Neural cell (in vitro differentiated cells): ENCODE measurements around the gene REXO5. TPM values are rescaled to one million over a fixed set of nuclear protein-coding genes. Genes with fewer than 3 reads are reported as not detected.

ENCODE experiments used
- H2AFZ ChIP-seq: fragments of 200-600, 300-800 bp; sonication (generic), shearing (Covaris generic); 2 replicates; pipeline ENCODE4 v1.6.0; 2014; ENCODE audit warnings: low read depth, mild to moderate bottlenecking, antibody characterized with exemption, low read length, moderate library complexity
- H3F3A ChIP-seq: fragments of 200-600 bp; shearing (Covaris generic); 2 replicates; pipeline ENCODE4 v1.6.1; 2016; ENCODE audit warnings: mild to moderate bottlenecking, moderate library complexity, mixed read lengths, antibody characterized with exemption, low read length; ENCODE audit not compliant: insufficient read depth, poor library complexity, severe bottlenecking
- H3K27ac ChIP-seq: fragments of 200-600, 300-800 bp; sonication (generic), shearing (Covaris generic); 2 replicates; pipeline ENCODE4 v1.5.1; 2014; ENCODE audit warnings: mild to moderate bottlenecking, low read length, moderate library complexity
- H3K27me3 ChIP-seq: fragments of 300-800, 200-600 bp; sonication (generic), shearing (Covaris generic); 2 replicates; pipeline ENCODE4 v1.6.0; 2014; ENCODE audit warnings: mild to moderate bottlenecking, low read depth, low read length, moderate library complexity; ENCODE audit not compliant: insufficient read depth
- H3K36me3 ChIP-seq: fragments of 300-800, 200-600 bp; sonication (generic), shearing (Covaris generic); 2 replicates; pipeline ENCODE4 v1.5.1; 2014; ENCODE audit warnings: mild to moderate bottlenecking, antibody characterized with exemption, low read length, moderate library complexity; ENCODE audit not compliant: insufficient read depth
- H3K4me2 ChIP-seq: fragments of 300-800, 200-600 bp; sonication (generic), shearing (Covaris generic); 2 replicates; pipeline ENCODE4 v1.6.0; 2014; ENCODE audit warnings: mild to moderate bottlenecking, low read length
- H3K4me3 ChIP-seq: fragments of 300-800, 200-600 bp; sonication (generic), shearing (Covaris generic); 2 replicates; pipeline ENCODE4 v1.5.1; 2014; ENCODE audit warnings: mild to moderate bottlenecking, low read length, moderate library complexity
- H3K79me2 ChIP-seq: fragments of 200-600 bp; shearing (Covaris generic); replicated peaks from 2 replicates; pipeline ENCODE4 v1.6.0; 2014; ENCODE audit warnings: mild to moderate bottlenecking, low read length, moderate library complexity; ENCODE audit not compliant: insufficient read depth
- H3K9ac ChIP-seq: fragments of 300-800, 200-600 bp; sonication (generic), shearing (Covaris generic); 2 replicates; pipeline ENCODE4 v1.6.1; 2016; ENCODE audit warnings: mild to moderate bottlenecking, low read length, mixed read lengths
- H3K9me2 ChIP-seq: fragments of 200-600 bp; shearing (Covaris generic); 2 replicates; pipeline ENCODE4 v1.6.1; 2016; ENCODE audit warnings: mild to moderate bottlenecking, low read length, mixed read lengths; ENCODE audit not compliant: insufficient read depth
- H3K9me3 ChIP-seq: fragments of 200-600, 300-800 bp; sonication (generic), shearing (Covaris generic); 2 replicates; pipeline ENCODE4 v1.6.1; 2016; ENCODE audit warnings: mild to moderate bottlenecking, mixed run types, low read length, moderate library complexity, mixed read lengths
- H4K20me1 ChIP-seq: fragments of 200-600 bp; shearing (Covaris generic); 2 replicates; pipeline ENCODE4 v1.6.1; 2016; ENCODE audit warnings: mild to moderate bottlenecking, mixed run types; ENCODE audit not compliant: insufficient read depth
- EP300 ChIP-seq: fragments of 450-650 bp; conservative IDR thresholded peaks from 2 replicates; pipeline ENCODE4 v1.6.1; 2014; ENCODE audit warnings: antibody characterized with exemption, mild to moderate bottlenecking, moderate library complexity; ENCODE audit not compliant: poor library complexity, severe bottlenecking
- EZH2 ChIP-seq: fragments of 200-600, 300-800 bp; shearing (Covaris generic), sonication (generic); IDR thresholded peaks from 2 replicates; pipeline ENCODE4 v1.6.1; 2014; ENCODE audit warnings: antibody characterized with exemption, low read length, borderline replicate concordance, mild to moderate bottlenecking; ENCODE audit not compliant: insufficient read depth, poor library complexity, severe bottlenecking
- MXI1 ChIP-seq: fragments of 450-650 bp; conservative IDR thresholded peaks from 2 replicates; pipeline ENCODE4 v1.6.1; 2014; ENCODE audit warnings: antibody characterized with exemption, mild to moderate bottlenecking; ENCODE audit not compliant: poor library complexity, severe bottlenecking
- POLR2AphosphoS5 ChIP-seq: IDR thresholded peaks from 2 replicates; pipeline ENCODE4 v1.6.1; 2012
- RAD21 ChIP-seq: fragments of 450-650 bp; conservative IDR thresholded peaks from 2 replicates; pipeline ENCODE4 v1.6.1; 2014; ENCODE audit warnings: antibody characterized with exemption, mild to moderate bottlenecking, moderate library complexity
- REST ChIP-seq: IDR thresholded peaks from 2 replicates; pipeline ENCODE4 v1.6.1; 2012; ENCODE audit warnings: borderline replicate concordance
- SMC3 ChIP-seq: fragments of 450-650 bp; conservative IDR thresholded peaks from 2 replicates; pipeline ENCODE4 v1.6.1; 2014; ENCODE audit warnings: antibody characterized with exemption, mild to moderate bottlenecking, moderate library complexity; ENCODE audit not compliant: poor library complexity
- TAF1 ChIP-seq: IDR thresholded peaks from 2 replicates; pipeline ENCODE4 v1.6.1; 2012; ENCODE audit warnings: low read depth
- polyA plus RNA-seq: library from polyadenylated mRNA; depleted of rRNA; stranded (reverse); fragments of >200 nt; gene quantifications from 2 replicates; pipeline ENCODE4 v1.2.3, GENCODE V29; 2014
- TF ChIP-seq, protein P1 (sequence below): fragments of 450-650 bp; IDR thresholded peaks from 2 replicates; pipeline ENCODE4 v1.5.1; 2014; ENCODE audit warnings: antibody characterized with exemption, mild to moderate bottlenecking, moderate library complexity; ENCODE audit not compliant: poor library complexity, severe bottlenecking

Gene REXO5
- polyA plus RNA-seq, 1 donor from 2014 or later = 11.2 TPM

DNA sequence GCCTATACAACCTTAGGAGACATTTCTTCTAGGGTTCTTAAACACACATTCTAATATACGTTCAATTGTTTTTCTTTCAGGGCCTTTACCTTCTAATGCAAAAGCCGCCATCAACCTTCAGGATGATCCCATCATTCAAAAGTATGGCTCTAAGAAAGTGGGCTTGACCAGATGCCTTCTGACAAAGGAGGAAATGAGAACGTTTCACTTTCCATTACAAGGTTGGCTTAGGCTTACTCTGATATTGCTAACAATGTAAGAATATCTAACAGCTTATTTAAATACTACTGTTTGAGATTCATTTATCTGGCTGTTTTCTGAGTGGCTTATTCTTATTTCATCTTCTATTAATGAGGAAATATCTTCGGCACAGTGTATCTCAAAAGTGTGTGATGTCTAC, 15.4 kb downstream of the REXO5 start:
- Histone ChIP-seq H3K9me2 (no peaks in the 10 kb centered on the region), H3K4me2 (no peak overlapping the region), H3K9ac (no peak overlapping the region), H4K20me1 (no peaks in the 10 kb centered on the region), H3K9me3 (no peaks in the 10 kb centered on the region), H3K36me3 (no peaks in the 10 kb centered on the region), H3K4me3 (no peak overlapping the region), H2AFZ (no peak overlapping the region), H3K27ac (no peak overlapping the region), H3K79me2 (no peaks in the 10 kb centered on the region), H3F3A (no peaks in the 10 kb centered on the region), H3K27me3 (no peaks in the 10 kb centered on the region)
- TF ChIP-seq, protein P1, sequence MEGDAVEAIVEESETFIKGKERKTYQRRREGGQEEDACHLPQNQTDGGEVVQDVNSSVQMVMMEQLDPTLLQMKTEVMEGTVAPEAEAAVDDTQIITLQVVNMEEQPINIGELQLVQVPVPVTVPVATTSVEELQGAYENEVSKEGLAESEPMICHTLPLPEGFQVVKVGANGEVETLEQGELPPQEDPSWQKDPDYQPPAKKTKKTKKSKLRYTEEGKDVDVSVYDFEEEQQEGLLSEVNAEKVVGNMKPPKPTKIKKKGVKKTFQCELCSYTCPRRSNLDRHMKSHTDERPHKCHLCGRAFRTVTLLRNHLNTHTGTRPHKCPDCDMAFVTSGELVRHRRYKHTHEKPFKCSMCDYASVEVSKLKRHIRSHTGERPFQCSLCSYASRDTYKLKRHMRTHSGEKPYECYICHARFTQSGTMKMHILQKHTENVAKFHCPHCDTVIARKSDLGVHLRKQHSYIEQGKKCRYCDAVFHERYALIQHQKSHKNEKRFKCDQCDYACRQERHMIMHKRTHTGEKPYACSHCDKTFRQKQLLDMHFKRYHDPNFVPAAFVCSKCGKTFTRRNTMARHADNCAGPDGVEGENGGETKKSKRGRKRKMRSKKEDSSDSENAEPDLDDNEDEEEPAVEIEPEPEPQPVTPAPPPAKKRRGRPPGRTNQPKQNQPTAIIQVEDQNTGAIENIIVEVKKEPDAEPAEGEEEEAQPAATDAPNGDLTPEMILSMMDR = no peak
- no peak for TF ChIP-seq EZH2
- TF ChIP-seq POLR2AphosphoS5 = no peak
- no peak for TF ChIP-seq REST
- no peak for TF ChIP-seq EP300
- no peak for TF ChIP-seq RAD21
- no peak for TF ChIP-seq MXI1
- no peak for TF ChIP-seq SMC3
- TF ChIP-seq TAF1 = no peak

DNA sequence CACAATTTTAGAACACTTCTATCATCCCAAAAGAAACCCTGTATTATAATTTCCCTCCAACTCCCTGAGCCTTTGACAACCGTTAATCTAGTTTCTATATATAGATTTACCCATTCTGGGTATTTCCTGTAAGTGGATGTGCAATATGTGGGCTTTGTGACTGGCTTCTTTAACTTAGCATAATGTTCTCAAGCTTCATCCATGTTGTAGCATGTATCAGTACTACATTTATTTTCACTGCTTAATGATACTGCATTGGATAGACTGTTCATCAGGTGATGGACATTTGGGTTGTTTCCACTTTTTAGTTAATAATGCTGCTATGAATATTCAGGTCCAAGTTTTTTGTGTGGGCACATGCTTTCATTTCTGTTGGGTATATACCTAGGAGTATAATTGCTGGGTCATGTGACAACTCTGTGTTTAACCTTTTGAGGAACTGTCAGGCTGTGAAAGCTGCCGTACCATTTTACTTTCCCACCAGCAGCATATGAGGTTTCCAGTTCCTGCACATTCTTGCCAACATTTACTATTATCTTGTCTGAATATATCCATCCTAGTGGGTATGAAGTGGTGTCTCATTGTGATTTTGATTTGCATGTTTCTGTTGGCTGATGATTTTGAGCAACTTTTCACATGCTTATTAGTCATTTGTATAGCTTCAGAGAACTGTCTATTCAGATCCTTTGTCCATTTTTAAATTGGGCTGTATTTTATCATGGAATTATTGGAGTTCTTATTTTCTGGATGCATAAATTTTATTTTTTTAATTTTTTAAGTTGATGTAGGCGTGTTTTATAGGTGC, 16.4 kb downstream of the REXO5 start:
- H3K36me3 ChIP-seq = no peaks in the 10 kb centered on the region
- H3K27me3 ChIP-seq = no peaks in the 10 kb centered on the region
- TF ChIP-seq RAD21 = no peak
- H2AFZ ChIP-seq = no peak overlapping the region
- no peaks in the 10 kb centered on the region for H4K20me1 ChIP-seq
- H3K9me3 ChIP-seq = no peaks in the 10 kb centered on the region
- H3F3A ChIP-seq = no peaks in the 10 kb centered on the region
- no peak overlapping the region for H3K4me3 ChIP-seq
- H3K9me2 ChIP-seq = no peaks in the 10 kb centered on the region
- H3K27ac ChIP-seq = no peak overlapping the region
- H3K79me2 ChIP-seq = no peaks in the 10 kb centered on the region
- no peak overlapping the region for H3K9ac ChIP-seq
- no peak overlapping the region for H3K4me2 ChIP-seq
